GM12878 (cell line): ENCODE results near the gene NDUFV1. TPM values are rescaled to one million over a fixed set of nuclear protein-coding genes. Genes with fewer than 3 reads are reported as not detected.

Experiments used
- ATAC-seq: fragments of 200-7000 bp; cut with Tn5 transposase; 3 replicates; pipeline ENCODE4 v1.9.1; 2020; ENCODE audit warnings: mild to moderate bottlenecking, moderate library complexity
- BruUV-seq: library from RNA; stranded (reverse); fragments of 400-500 nt; replicated peaks from 2 replicates; lab custom pipeline; 2021; lab: Mats Ljungman, UMichigan
- CTCF ChIA-PET: fragments of 300-600 bp; sonication (Branson Sonifier 250); formaldehyde crosslinking; extraction: SDS; loops from one replicate; lab custom pipeline; 2021; ENCODE audit warnings: inconsistent platforms; lab: Yijun Ruan, JAX
- POLR2A ChIA-PET: fragments of 350-600 bp; formaldehyde crosslinking; extraction: SDS; loops from one replicate; lab custom pipeline; 2021; ENCODE audit warnings: inconsistent platforms; lab: Charles Lee
- RAD21 ChIA-PET: fragments of 300-600 bp; sonication (Branson Sonifier 250); formaldehyde crosslinking; loops from one replicate; lab custom pipeline; 2023; ENCODE audit warnings: antibody characterized with exemption; ENCODE audit not compliant: unreplicated experiment; lab: Charles Lee
- SMC1A ChIA-PET: fragments of 300-600 bp; sonication (Branson Sonifier 250); formaldehyde crosslinking; loops from one replicate; lab custom pipeline; 2023; ENCODE audit not compliant: unreplicated experiment, uncharacterized antibody; lab: Charles Lee
- DNase-seq: peaks from one replicate; pipeline ENCODE4 v3.0.0-alpha.2; 2011; ENCODE audit warnings: low read depth, low spot score
- FAIRE-seq: peaks from 3 replicates; lab custom pipeline; 2011; peaks lifted over from hg19 to GRCh38; lab: Jason Lieb, UNC
- H2AFZ ChIP-seq: 2 replicates; pipeline ENCODE4 v1.6.0; 2011; ENCODE audit warnings: low read depth, low read length, control low read depth; ENCODE audit not compliant: control insufficient read depth
- H3K27ac ChIP-seq: 2 replicates; pipeline ENCODE4 v1.5.1; 2011; ENCODE audit warnings: control low read depth; ENCODE audit not compliant: control insufficient read depth, insufficient read depth
- H3K27me3 ChIP-seq, 2 experiments: replicated peaks in 1 of 2; 2 replicates each; pipeline versions ENCODE4 v1.6.0 to v1.6.1; 2011; ENCODE audit warnings: low read length in 1 of 2; ENCODE audit not compliant: control insufficient read depth in 2 of 2, insufficient read depth in 2 of 2
- H3K36me3 ChIP-seq, 2 experiments: 2 replicates each; pipeline ENCODE4 v1.5.1; 2011; ENCODE audit warnings: low read length in 1 of 2; ENCODE audit not compliant: control insufficient read depth in 2 of 2, insufficient read depth in 2 of 2
- H3K4me1 ChIP-seq: 2 replicates; pipeline ENCODE4 v1.6.1; 2011; ENCODE audit warnings: mild to moderate bottlenecking, low read length, moderate library complexity, mixed read lengths; ENCODE audit not compliant: control insufficient read depth, insufficient read depth
- H3K4me2 ChIP-seq: 2 replicates; pipeline ENCODE4 v1.6.0; 2011; ENCODE audit warnings: control low read depth; ENCODE audit not compliant: control insufficient read depth, insufficient read depth
- H3K4me3 ChIP-seq: fragments of 200-600 bp; sonication (generic); 2 replicates; pipeline ENCODE4 v1.5.1; 2016
- H3K79me2 ChIP-seq: 2 replicates; pipeline ENCODE4 v1.6.0; 2011; ENCODE audit warnings: low read length; ENCODE audit not compliant: control insufficient read depth, insufficient read depth
- H3K9ac ChIP-seq: 2 replicates; pipeline ENCODE4 v1.8.0; 2011; ENCODE audit warnings: low read length, control low read depth, mixed read lengths; ENCODE audit not compliant: control insufficient read depth, insufficient read depth
- H3K9me3 ChIP-seq: replicated peaks from 3 replicates; pipeline ENCODE4 v1.5.1; 2011; ENCODE audit warnings: mild to moderate bottlenecking, low read length; ENCODE audit not compliant: control insufficient read depth, insufficient read depth
- H4K20me1 ChIP-seq: 2 replicates; pipeline ENCODE4 v1.6.0; 2011; ENCODE audit not compliant: control insufficient read depth, insufficient read depth
- ESRRA ChIP-seq: IDR thresholded peaks from 2 replicates; pipeline ENCODE4 v1.6.1; 2012; ENCODE audit warnings: mild to moderate bottlenecking, low read length, improper control_type of control experiment
- NRF1 ChIP-seq: conservative IDR thresholded peaks from 2 replicates; pipeline ENCODE4 v1.6.1; 2011; ENCODE audit warnings: mild to moderate bottlenecking, low read depth, low read length, improper control_type of control experiment
- WGBS: methylation state at CpG from one replicate; pipeline ENCODE4 v1.1.6; 2016; ENCODE audit warnings: low lambda C conversion rate; ENCODE audit not compliant: insufficient replicate concordance, insufficient coverage; ENCODE audit errors: missing lambda C conversion rate; 5-methylcytosine and 5-hydroxymethylcytosine counted together
- in situ Hi-C: fragments of 300-500 bp; cut with MboI; formaldehyde crosslinking; loops from 9 replicates; pipeline ENCODE4 v1.14.3; 2018; ENCODE audit warnings: mixed read lengths
- intact Hi-C: fragments of 100-400 bp; cut with micrococcal nuclease; formaldehyde crosslinking; loops from one replicate; pipeline ENCODE4 v1.14.2; 2022; ENCODE audit not compliant: unreplicated experiment
- polyA plus RNA-seq, 11 experiments: library from polyadenylated mRNA; depleted of rRNA in 4 of 11; unstranded in 6 of 11; stranded (reverse) in 5 of 11; fragments of >200 nt; fragmentation: Nextera tagmentation in 4 of 11; fragmentation: Illumina TruSeq in 1 of 11; extraction: Ambion mirVana in 4 of 11; extraction: Trizol in 1 of 11; gene quantifications; 1 replicate in 1 of 11; 2 replicates in 10 of 11; pipeline versions ENCODE4 v1.2.1 to v1.2.3, GENCODE V29; 2011 to 2016; ENCODE audit warnings: inconsistent platforms in 2 of 11, missing spikeins in 2 of 11, low read depth in 1 of 11
- total RNA-seq, 4 experiments: library from RNA; depleted of rRNA in 3 of 4; stranded (reverse); fragments of >200 nt in 3 of 4; fragmentation: Illumina TruSeq in 1 of 4; extraction: Trizol in 1 of 4; gene quantifications; 2 replicates each; pipeline versions ENCODE4 v1.2.1 to v1.2.3, GENCODE V29; 2013 to 2021
- TF ChIP-seq, protein P1 (sequence below): fragments of 450-650 bp; IDR thresholded peaks from 2 replicates; pipeline ENCODE4 v1.6.1; 2018; ENCODE audit warnings: mild to moderate bottlenecking, low read depth, moderate library complexity; ENCODE audit not compliant: partially characterized antibody

Gene NDUFV1
- total and polyA plus RNA-seq, 10 of the 15 experiments (the other 5 are each of a cell fraction or from before 2014, with no cell fraction given): 8.2 to 380 (median 231) TPM

DNA sequence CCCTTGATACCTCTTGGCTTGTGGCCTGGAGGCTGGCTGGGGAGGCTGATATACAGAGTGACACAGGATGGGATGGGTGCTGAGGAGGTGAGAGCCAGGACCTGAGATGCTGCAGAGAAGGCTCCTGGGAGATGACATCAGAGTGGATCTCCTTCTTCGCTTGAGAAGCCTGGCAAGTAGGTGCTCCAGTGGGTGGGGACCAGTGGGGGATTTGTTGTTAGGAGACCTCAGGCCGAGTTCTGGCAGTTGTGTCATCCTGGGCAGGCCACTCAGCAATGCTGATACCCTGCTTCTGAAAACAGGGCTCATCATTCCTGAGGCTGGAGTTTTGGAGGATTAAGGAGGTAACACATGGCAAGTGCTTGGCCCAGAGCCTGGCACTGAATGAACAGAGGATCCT lies 1.9 kb upstream of the NDUFV1 start:
- H3K4me3 ChIP-seq: no peak overlapping the region
- DNase-seq: no peak
- H3K79me2 ChIP-seq: peaks cover 16% of the 10 kb centered on the region
- intact Hi-C loops (no loop called here), in situ Hi-C loops (no loop called here)
- no peak overlapping the region for H3K4me2 ChIP-seq
- H3K9me3 ChIP-seq: no peaks in the 10 kb centered on the region
- POLR2A ChIA-PET: no interaction called here
- peaks cover 2 to 6% of the 10 kb centered on the region in 2 experiments; a peak in 2 of 4 replicates for H3K36me3 ChIP-seq
- BruUV-seq: no TSS peak
- RAD21 ChIA-PET: interaction anchor here (1.2 kb wide), 1 partner anchor 20 kb away, joined by 4 read pairs; no protein-coding TSS in a partner anchor
- H3K27me3 ChIP-seq: no peaks in the 10 kb centered on the region
- 88% methylated on average over 2 of the region's 2 CpGs for WGBS
- peaks cover 27% of the 10 kb centered on the region for H3K4me1 ChIP-seq
- H2AFZ ChIP-seq: no peak overlapping the region
- no peak overlapping the region for H3K9ac ChIP-seq
- FAIRE-seq: no peak
- SMC1A ChIA-PET: interaction anchor here (1.4 kb wide), 1 partner anchor 9 kb away, joined by 4 read pairs; no protein-coding TSS in a partner anchor
- CTCF ChIA-PET: interaction anchor here (1.5 kb wide), 1 partner anchor 22 kb away, joined by 7 read pairs; the partner anchor contains the start of gene GSTP1
- no peak for ATAC-seq
- no peak overlapping the region for H3K27ac ChIP-seq
- TF ChIP-seq, protein P1, sequence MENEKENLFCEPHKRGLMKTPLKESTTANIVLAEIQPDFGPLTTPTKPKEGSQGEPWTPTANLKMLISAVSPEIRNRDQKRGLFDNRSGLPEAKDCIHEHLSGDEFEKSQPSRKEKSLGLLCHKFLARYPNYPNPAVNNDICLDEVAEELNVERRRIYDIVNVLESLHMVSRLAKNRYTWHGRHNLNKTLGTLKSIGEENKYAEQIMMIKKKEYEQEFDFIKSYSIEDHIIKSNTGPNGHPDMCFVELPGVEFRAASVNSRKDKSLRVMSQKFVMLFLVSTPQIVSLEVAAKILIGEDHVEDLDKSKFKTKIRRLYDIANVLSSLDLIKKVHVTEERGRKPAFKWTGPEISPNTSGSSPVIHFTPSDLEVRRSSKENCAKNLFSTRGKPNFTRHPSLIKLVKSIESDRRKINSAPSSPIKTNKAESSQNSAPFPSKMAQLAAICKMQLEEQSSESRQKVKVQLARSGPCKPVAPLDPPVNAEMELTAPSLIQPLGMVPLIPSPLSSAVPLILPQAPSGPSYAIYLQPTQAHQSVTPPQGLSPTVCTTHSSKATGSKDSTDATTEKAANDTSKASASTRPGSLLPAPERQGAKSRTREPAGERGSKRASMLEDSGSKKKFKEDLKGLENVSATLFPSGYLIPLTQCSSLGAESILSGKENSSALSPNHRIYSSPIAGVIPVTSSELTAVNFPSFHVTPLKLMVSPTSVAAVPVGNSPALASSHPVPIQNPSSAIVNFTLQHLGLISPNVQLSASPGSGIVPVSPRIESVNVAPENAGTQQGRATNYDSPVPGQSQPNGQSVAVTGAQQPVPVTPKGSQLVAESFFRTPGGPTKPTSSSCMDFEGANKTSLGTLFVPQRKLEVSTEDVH: no peak
- TF ChIP-seq NRF1 (no peak), ESRRA (no peak)
- TF ChIP-seq, all 136 proteins: peak for 0
- no peaks in the 10 kb centered on the region for H4K20me1 ChIP-seq
